HFFc6 (cell line): ENCODE data around the gene SHC3. TPM values are rescaled to one million over a fixed set of nuclear protein-coding genes. Genes with fewer than 3 reads are reported as not detected.

ENCODE experiments used
- DNase-seq: peaks from one replicate; pipeline ENCODE4 v3.0.0-alpha.2; 2018
- H3K27ac Mint-ChIP-seq: 2 replicates; pipeline ENCODE4 v1.8.0; 2020; ENCODE audit warnings: mild to moderate bottlenecking, mixed read lengths
- H3K27me3 Mint-ChIP-seq: 2 replicates; pipeline ENCODE4 v1.8.0; 2021; ENCODE audit warnings: mild to moderate bottlenecking, moderate library complexity, mixed read lengths; ENCODE audit not compliant: insufficient read depth
- H3K36me3 Mint-ChIP-seq: 2 replicates; pipeline ENCODE4 v1.8.0; 2021; ENCODE audit warnings: low read depth, mixed read lengths
- H3K4me1 Mint-ChIP-seq: 2 replicates; pipeline ENCODE4 v1.8.0; 2020; ENCODE audit warnings: low read depth, mixed read lengths
- H3K4me3 Mint-ChIP-seq: 2 replicates; pipeline ENCODE4 v1.8.0; 2020; ENCODE audit warnings: mild to moderate bottlenecking, moderate library complexity, mixed read lengths
- H3K9me3 Mint-ChIP-seq: 2 replicates; pipeline ENCODE4 v1.8.0; 2020; ENCODE audit warnings: mild to moderate bottlenecking, mixed read lengths
- total RNA-seq, 6 experiments: library from RNA; stranded (reverse); fragmentation: NEBNext Ultra II Directional; extraction: Animal tissue kit (Norgen Biotek cat#: 25700); gene quantifications; 2 replicates in 1 of 6; 3 replicates in 5 of 6; pipeline ENCODE4 v1.2.3, GENCODE V29; 2021
- TF ChIP-seq, protein P1 (sequence below): fragments of 200-600 bp; sonication (generic); IDR thresholded peaks from 2 replicates; pipeline ENCODE4 v1.5.0; 2021; ENCODE audit warnings: antibody characterized with exemption, mild to moderate bottlenecking

SHC3 gene
- total RNA-seq, 6 experiments from 2014 or later = 0.28 to 1.9 (median 0.42) TPM

DNA sequence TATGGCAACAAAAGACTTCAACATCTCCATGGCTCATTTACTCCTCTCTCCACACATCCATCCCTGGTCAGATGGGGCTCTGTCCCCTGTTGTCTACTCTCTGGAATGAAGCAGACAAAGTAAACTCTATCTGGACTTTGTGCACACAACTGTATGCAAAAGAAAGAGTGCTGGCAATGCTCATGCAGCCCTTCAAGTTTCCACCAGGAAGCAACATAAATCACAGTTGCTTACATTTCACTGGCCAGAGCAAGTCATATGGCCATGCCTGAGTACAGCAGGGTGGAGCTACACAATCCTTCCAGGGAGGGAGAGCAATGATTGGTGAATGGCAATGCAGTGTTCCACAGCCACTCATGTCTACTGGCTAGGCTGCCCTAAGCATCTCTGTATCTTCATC, 12.4 kb upstream of the SHC3 start:
- TF ChIP-seq, protein P1, sequence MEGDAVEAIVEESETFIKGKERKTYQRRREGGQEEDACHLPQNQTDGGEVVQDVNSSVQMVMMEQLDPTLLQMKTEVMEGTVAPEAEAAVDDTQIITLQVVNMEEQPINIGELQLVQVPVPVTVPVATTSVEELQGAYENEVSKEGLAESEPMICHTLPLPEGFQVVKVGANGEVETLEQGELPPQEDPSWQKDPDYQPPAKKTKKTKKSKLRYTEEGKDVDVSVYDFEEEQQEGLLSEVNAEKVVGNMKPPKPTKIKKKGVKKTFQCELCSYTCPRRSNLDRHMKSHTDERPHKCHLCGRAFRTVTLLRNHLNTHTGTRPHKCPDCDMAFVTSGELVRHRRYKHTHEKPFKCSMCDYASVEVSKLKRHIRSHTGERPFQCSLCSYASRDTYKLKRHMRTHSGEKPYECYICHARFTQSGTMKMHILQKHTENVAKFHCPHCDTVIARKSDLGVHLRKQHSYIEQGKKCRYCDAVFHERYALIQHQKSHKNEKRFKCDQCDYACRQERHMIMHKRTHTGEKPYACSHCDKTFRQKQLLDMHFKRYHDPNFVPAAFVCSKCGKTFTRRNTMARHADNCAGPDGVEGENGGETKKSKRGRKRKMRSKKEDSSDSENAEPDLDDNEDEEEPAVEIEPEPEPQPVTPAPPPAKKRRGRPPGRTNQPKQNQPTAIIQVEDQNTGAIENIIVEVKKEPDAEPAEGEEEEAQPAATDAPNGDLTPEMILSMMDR = no peak
- Mint-ChIP-seq H3K36me3 (no peaks in the 10 kb centered on the region), H3K27me3 (peaks cover 3% of the 10 kb centered on the region; the same call in 1 of the 2 replicates), H3K4me1 (peaks cover 7% of the 10 kb centered on the region), H3K4me3 (no peak overlapping the region), H3K9me3 (no peaks in the 10 kb centered on the region), H3K27ac (no peak overlapping the region)
- DNase-seq = no peak

DNA sequence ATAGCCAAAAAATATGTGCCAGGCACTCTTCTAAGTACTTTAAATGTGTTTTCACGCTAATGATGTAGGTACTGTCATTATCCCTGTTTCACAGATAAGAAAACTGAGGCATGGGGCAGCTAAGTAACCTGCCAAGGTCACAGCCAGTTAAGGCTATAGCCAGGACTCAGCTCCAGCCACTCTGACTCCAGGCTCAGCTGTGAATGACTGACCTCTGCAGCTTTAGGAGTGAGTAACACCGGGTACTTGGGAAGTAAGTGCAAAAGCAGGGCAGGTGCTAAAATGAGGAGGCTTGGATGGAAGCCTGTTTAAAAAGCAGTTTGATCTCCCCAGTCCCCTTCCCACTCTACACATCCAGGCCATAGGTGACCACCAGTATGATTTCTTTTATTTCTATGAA, 10.6 kb upstream of the SHC3 start:
- Mint-ChIP-seq H3K4me3 (no peak overlapping the region), H3K27me3 (peaks cover 3% of the 10 kb centered on the region; the same call in 1 of the 2 replicates), H3K9me3 (peaks cover 4% of the 10 kb centered on the region; the same call in 1 of the 2 replicates), H3K36me3 (no peaks in the 10 kb centered on the region), H3K27ac (no peak overlapping the region), H3K4me1 (0 out of 2 replicates have a peak, but pooled peaks cover 6% of the 10 kb centered on the region)
- TF ChIP-seq, protein P1 = no peak
- no peak for DNase-seq

DNA sequence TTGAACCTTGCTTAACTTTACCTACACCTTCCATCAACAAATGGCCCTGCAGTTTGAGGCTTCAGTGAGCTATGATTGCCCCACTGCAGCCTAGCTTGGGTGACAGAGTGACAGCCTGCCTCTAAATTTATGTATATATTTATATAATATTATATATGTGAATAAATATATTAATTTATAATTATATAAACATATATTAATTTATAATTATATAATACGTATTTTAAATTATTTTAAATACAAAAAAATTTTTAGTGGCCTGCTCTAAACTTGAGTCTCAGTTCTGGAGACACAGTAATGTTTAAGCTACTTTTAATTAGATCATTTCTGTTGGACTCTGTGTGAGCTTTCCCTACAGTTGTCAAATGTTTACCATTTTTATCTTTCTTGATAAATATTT, 9.3 kb upstream of the SHC3 start:
- Mint-ChIP-seq H3K4me1 (0 out of 2 replicates have a peak, but pooled peaks cover 6% of the 10 kb centered on the region), H3K4me3 (no peak overlapping the region), H3K9me3 (peaks cover 4% of the 10 kb centered on the region; the same call in 1 of the 2 replicates), H3K27ac (no peak overlapping the region), H3K27me3 (peaks cover 5% of the 10 kb centered on the region; the same call in 1 of the 2 replicates), H3K36me3 (no peaks in the 10 kb centered on the region)
- no peak for DNase-seq
- TF ChIP-seq, protein P1 = no peak

DNA sequence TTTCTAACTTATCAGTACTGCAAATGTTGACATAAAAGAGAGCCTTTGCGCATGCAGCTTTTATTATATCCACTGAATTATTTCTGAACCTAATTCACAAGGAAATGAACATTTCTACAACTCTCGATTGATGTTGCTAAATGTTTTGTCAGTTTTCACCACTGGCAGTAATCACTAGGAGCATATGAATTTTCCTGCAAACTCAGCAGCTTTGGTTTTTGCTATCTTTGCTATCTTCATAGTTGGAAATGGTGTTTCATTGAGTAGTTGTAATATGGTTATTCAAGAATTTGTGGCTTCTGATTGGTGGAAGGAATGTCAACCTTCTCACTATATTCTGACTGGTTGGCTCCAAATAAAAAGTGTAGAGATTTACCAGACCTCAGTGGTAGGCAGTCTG, 8.9 kb upstream of the SHC3 start:
- peaks cover 4% of the 10 kb centered on the region; the same call in 1 of the 2 replicates for H3K9me3 Mint-ChIP-seq
- H3K4me1 Mint-ChIP-seq = 0 out of 2 replicates have a peak, but pooled peaks cover 6% of the 10 kb centered on the region
- H3K27me3 Mint-ChIP-seq = peaks cover 5% of the 10 kb centered on the region; the same call in 1 of the 2 replicates
- no peak for DNase-seq
- H3K4me3 Mint-ChIP-seq = no peak overlapping the region
- H3K27ac Mint-ChIP-seq = no peak overlapping the region
- TF ChIP-seq, protein P1 = no peak
- no peaks in the 10 kb centered on the region for H3K36me3 Mint-ChIP-seq

DNA sequence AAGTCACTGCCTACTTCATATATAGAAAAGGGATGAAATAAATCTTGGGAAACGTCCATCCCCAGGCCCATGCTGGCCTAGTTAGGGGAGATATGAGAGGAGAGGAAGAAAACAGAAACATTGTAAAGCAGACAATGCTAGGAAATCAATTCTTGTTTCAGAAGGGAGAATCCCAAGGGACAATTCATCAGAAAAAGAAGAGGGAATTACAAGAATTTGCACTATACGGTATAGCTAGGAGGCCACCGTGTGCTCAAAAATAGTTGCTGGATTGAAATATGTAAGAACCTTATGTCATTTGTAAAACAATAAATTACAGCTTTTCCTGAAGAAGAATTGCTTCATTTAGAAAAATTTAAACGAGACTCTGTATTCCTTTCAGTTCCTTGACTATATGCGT, 8.3 kb upstream of the SHC3 start:
- H3K36me3 Mint-ChIP-seq = no peaks in the 10 kb centered on the region
- no peak overlapping the region for H3K27ac Mint-ChIP-seq
- H3K4me3 Mint-ChIP-seq = no peak overlapping the region
- H3K27me3 Mint-ChIP-seq = peaks cover 5% of the 10 kb centered on the region; the same call in 1 of the 2 replicates
- H3K9me3 Mint-ChIP-seq = peaks cover 4% of the 10 kb centered on the region; the same call in 1 of the 2 replicates
- TF ChIP-seq, protein P1 = no peak
- 0 out of 2 replicates have a peak, but pooled peaks cover 6% of the 10 kb centered on the region for H3K4me1 Mint-ChIP-seq
- DNase-seq = no peak
